Measurements from ENCODE around the gene SLU7.

DNA sequence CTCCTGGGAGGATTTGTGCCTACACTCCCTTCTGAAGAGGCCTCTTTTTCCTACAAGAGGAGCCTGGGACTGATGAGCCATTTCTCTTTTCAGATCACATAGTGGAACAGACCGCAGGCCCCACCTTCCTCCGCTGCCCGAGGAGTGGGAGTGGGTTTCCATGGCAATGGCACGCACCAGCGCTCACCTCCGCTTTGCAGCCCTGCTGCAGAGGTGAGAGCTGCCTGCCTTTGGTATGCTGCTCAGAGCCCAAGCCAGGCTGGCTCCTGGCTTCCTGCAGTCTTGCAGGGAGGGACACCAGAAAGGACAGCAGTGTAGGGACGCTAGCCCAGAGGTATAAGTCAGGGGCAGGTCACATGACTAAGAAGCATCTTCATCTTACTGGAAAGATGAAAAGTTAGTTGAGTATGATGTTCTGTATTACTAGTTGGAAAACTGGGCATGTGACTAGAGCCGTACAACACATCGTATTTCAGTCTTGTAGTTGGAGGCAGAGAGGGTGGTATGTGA, 15.2 kb upstream of the SLU7 start:
- TF ChIP-seq CTCF (conservative IDR thresholded peaks at IDR 0.05; ENCODE audit: low read depth, low read length) (no peak), POLR2A (IDR thresholded peaks at IDR 0.05; ENCODE audit: low read depth, low read length) (no peak), CEBPB (IDR thresholded peaks at IDR 0.05; ENCODE audit: low read depth, low read length) (no peak), SMC3 (IDR thresholded peaks at IDR 0.05; ENCODE audit: low read depth, low read length) (no peak), FOS (IDR thresholded peaks at IDR 0.05; ENCODE audit: low read depth, low read length) (no peak), RCOR1 (IDR thresholded peaks at IDR 0.05; ENCODE audit: insufficient replicate concordance, low read length) (no peak), RFX5 (IDR thresholded peaks at IDR 0.05; ENCODE audit: low read depth, low read length) (no peak), MXI1 (IDR thresholded peaks at IDR 0.05; ENCODE audit: borderline replicate concordance, low read depth, low read length) (no peak)

Data from IMR-90 (cell line).